Gastroesophageal sphincter (tissue), 3 donors: Measurements from ENCODE around the gene VWA5B2.

Experiments
- CTCF ChIP-seq, 4 experiments: fragments of 200-600 bp in 2 of 4; fragments of 450-650 bp in 2 of 4; sonication (generic) in 1 of 4; IDR thresholded peaks; one replicate each; pipeline ENCODE4 v1.5.1; 2017 to 2019; ENCODE audit warnings: antibody characterized with exemption in 4 of 4, mild to moderate bottlenecking in 2 of 4, moderate library complexity in 2 of 4
- POLR2A ChIP-seq, 2 donors: fragments of 450-650 bp; IDR thresholded peaks; one replicate each; pipeline ENCODE4 v1.6.1; 2017; ENCODE audit warnings: antibody characterized with exemption in 2 of 2, mild to moderate bottlenecking in 2 of 2, moderate library complexity in 1 of 2
- POLR2AphosphoS5 ChIP-seq: sonication (generic); formaldehyde crosslinking; IDR thresholded peaks from one replicate; pipeline ENCODE4 v1.6.1; 2017; ENCODE audit warnings: antibody characterized with exemption

GRCh38 chr3:184211718-184212117, 17.7 kb upstream of the VWA5B2 start:
- no peak for TF ChIP-seq CTCF (IDR thresholded peaks at IDR 0.05)
- no peak for TF ChIP-seq POLR2AphosphoS5
- no peak for TF ChIP-seq POLR2A (IDR thresholded peaks at IDR 0.05)
